ENCODE data around the gene TMEM26. TPM values are rescaled to one million over a fixed set of nuclear protein-coding genes. Genes with fewer than 3 reads are reported as not detected.
A peak's percentile ranks its signal among the peaks of the same experiment; 100 is the strongest.

TMEM26 gene
- total RNA-seq, 6 experiments from 2014 or later = 0.42 to 3.8 (median 0.77) TPM

- no peaks in the 10 kb centered on the region for H3K9me3 ChIP-seq
- no peak overlapping the region for H3K4me3 ChIP-seq
- DNase-seq = no peak
- TF ChIP-seq POLR2A (IDR thresholded peaks at IDR 0.05) (no peak), CTCF (IDR thresholded peaks at IDR 0.05) (no peak)
- no peaks in the 10 kb centered on the region for H3K36me3 ChIP-seq
- H3K27ac ChIP-seq = no peak overlapping the region
- H3K27me3 ChIP-seq = no peaks in the 10 kb centered on the region
- intact Hi-C loops (cut with DNase I) = no loop called here
- ATAC-seq = peak; percentile 40 to 68 (median 46)
- 37% methylated on average over 5 of the region's 5 CpGs for WGBS (ENCODE audit: insufficient coverage, low coverage, low lambda C conversion rate, missing lambda C conversion rate)
- no peaks in the 10 kb centered on the region for H3K4me1 ChIP-seq
These were observed 19.0 kb upstream of the TMEM26 start for GRCh38 chr10:61472090-61472674.

GRCh38 chr10:61471491-61471890, 18.3 kb upstream of the TMEM26 start:
- Histone ChIP-seq H3K36me3 (no peaks in the 10 kb centered on the region), H3K4me1 (no peaks in the 10 kb centered on the region), H3K9me3 (no peaks in the 10 kb centered on the region), H3K27me3 (no peaks in the 10 kb centered on the region), H3K4me3 (no peak overlapping the region), H3K27ac (no peak overlapping the region)
- DNase-seq (no peak), ATAC-seq (no peak)
- WGBS (ENCODE audit: insufficient coverage, low coverage, low lambda C conversion rate, missing lambda C conversion rate) = 82% methylated on average over 2 of the region's 2 CpGs
- TF ChIP-seq POLR2A (IDR thresholded peaks at IDR 0.05) (no peak), CTCF (IDR thresholded peaks at IDR 0.05) (no peak)
- intact Hi-C loops (cut with DNase I) = no loop called here

GRCh38 chr10:61470740-61471139, 17.6 kb upstream of the TMEM26 start:
- WGBS (ENCODE audit: insufficient coverage, low coverage, low lambda C conversion rate, missing lambda C conversion rate) = 81% methylated on average over 2 of the region's 2 CpGs
- intact Hi-C loops (cut with DNase I) = no loop called here
- no peak overlapping the region for H3K4me3 ChIP-seq
- no peak for TF ChIP-seq POLR2A (IDR thresholded peaks at IDR 0.05)
- TF ChIP-seq CTCF (IDR thresholded peaks at IDR 0.05) = no peak
- no peaks in the 10 kb centered on the region for H3K27me3 ChIP-seq
- no peak overlapping the region for H3K27ac ChIP-seq
- DNase-seq (no peak), ATAC-seq (no peak)
- no peaks in the 10 kb centered on the region for H3K36me3 ChIP-seq
- no peaks in the 10 kb centered on the region for H3K9me3 ChIP-seq
- H3K4me1 ChIP-seq = no peaks in the 10 kb centered on the region

- WGBS (ENCODE audit: insufficient coverage, low coverage, low lambda C conversion rate, missing lambda C conversion rate) = 48% methylated on average over 3 of the region's 3 CpGs
- peak in 3 of 4 donors; percentile 46 to 71 (median 63) for ATAC-seq
These were observed 12.9 kb upstream of the TMEM26 start for GRCh38 chr10:61465901-61466632.

More at GRCh38 chr10:61465901-61466632, 12.9 kb upstream of the TMEM26 start:
- Histone ChIP-seq H3K27ac (no peak overlapping the region), H3K4me1 (no peaks in the 10 kb centered on the region), H3K27me3 (no peaks in the 10 kb centered on the region), H3K36me3 (no peaks in the 10 kb centered on the region), H3K9me3 (no peaks in the 10 kb centered on the region), H3K4me3 (no peak overlapping the region)
- DNase-seq = peak in 1 of 3 donors; percentile 26
- TF ChIP-seq POLR2A (IDR thresholded peaks at IDR 0.05) = no peak
- TF ChIP-seq CTCF (IDR thresholded peaks at IDR 0.05) = no peak
- intact Hi-C loops (cut with DNase I) = no loop called here

Data from right lobe of liver (tissue), 6 donors.